Stimulated activated naive CD8-positive, alpha-beta T cell treated with anti-CD3 and anti-CD28 coated beads, Interleukin-15, amount 100 ng/mL, for 72 hours (primary cell): ENCODE measurements around the gene TEX52.
A peak's percentile ranks its signal among the peaks of the same experiment; 100 is the strongest.
"Not testable (repeated sequence)": the region's sequence is repeated elsewhere in the genome, so short reads cannot be mapped to it uniquely, and the experiment has no call there.

Source experiments
- ATAC-seq: fragments of 150-1000 bp; cut with Tn5 transposase; 2 replicates; pipeline ENCODE4 v1.10.0; 2021; ENCODE audit warnings: mild to moderate bottlenecking, moderate library complexity
- DNase-seq, 2 donors: peaks; one replicate each; pipeline ENCODE4 v3.0.0; 2021 to 2022
- H3K27ac Mint-ChIP-seq, 2 donors: one replicate each; pipeline ENCODE4 v1.8.0; 2022; ENCODE audit warnings: mild to moderate bottlenecking in 2 of 2, mixed read lengths in 2 of 2, moderate library complexity in 2 of 2
- H3K27me3 Mint-ChIP-seq: one replicate; pipeline ENCODE4 v1.8.0; 2022; ENCODE audit warnings: mixed read lengths
- H3K4me1 Mint-ChIP-seq: one replicate; pipeline ENCODE4 v1.8.0; 2022; ENCODE audit warnings: mild to moderate bottlenecking, mixed read lengths
- H3K4me3 Mint-ChIP-seq, 2 donors: one replicate each; pipeline ENCODE4 v1.8.0; 2022; ENCODE audit warnings: mild to moderate bottlenecking in 2 of 2, mixed read lengths in 2 of 2, moderate library complexity in 1 of 2
- H3K9me3 Mint-ChIP-seq, 2 donors: one replicate each; pipeline ENCODE4 v1.8.0; 2022; ENCODE audit warnings: mixed read lengths in 2 of 2

TEX52 gene

DNA sequence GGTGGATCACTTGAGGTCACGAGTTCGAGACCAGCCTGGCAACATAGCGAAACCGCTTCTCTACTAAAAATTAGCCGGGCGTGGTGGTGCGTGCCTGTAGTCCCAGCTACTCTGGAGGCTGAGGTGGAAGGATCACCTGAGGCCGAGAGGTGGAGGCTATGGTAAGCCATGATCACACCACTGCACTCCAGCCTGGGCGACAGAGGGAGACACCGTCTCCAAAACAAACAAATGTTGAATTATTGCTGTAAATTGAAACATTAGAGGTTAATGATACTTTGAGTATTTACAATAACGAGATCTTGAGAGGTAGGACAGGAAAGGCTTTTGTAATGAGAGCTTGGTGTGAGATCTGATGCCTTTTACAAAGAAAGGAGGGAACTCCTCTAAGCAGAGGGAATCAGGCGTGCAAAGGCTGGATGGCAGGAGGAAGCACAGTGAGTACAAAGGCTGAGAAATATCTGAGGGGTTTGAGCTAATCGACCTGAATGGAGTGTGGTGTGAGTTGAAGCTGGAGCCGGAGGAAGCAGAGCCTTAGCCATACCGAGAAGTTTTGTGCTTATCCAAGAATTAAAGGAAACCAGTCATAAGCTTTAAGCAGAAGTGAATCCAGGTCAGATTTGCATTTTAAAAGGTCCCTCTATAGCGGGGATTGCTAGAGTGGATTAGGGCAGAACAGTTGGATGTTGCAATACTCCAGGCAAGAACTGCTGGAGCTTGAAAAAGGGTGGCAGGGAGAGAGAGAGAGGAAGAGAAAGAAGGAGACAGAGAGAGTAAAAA is 21.3 kb upstream of the TEX52 start:
- H3K27me3 Mint-ChIP-seq, result no peaks in the 10 kb centered on the region
- peak overlapping the region; percentile 99 for H3K27ac Mint-ChIP-seq
- ATAC-seq (no peak), DNase-seq (no peak)
- peaks cover 32% of the 10 kb centered on the region for H3K4me1 Mint-ChIP-seq
- H3K9me3 Mint-ChIP-seq, result no peaks in the 10 kb centered on the region
- peak overlapping the region; percentile 83 to 99 for H3K4me3 Mint-ChIP-seq

DNA sequence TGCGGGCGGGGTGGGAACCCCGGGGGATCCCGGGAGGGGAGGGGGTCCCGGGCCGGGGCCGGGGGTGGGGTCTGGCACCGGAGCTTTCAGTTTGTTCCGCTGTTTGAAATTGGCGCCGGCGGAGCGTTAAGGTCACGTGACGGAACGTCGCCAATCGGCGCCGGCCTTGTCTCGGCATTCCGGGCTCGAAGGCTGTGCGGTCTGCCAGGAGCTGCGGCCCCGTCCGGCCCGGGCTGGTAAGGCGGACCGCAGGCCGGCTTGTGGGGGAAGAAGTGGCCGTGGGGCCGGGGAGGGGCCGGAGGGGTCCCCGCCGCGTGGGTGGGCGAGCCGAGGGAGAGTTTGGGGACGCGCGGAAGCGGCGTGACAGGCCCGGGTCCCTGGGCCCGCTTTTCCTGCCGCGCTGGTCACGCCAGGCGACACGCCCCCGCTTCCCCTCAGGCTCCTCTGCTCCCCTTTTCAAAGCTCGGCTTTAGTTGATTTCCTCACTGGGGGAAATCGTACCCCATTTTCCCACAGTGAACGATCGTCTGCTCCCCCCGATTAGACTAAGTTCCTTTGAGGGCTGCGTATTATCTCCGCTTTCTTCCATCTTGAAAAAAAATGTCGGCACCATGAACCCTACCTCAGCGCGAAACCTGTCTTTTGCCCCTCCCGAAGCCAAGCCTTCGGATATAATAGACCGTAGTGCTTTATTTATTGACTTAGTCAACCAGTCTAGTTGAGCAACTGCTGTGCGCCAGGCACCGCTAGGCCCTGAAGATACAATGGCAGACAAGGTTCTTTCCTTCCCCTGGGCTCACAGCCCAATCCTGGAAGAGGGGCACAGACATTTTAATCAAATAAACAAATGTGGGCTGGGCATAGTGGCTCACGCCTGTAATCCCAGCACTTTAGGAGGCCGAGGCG is 20.5 kb upstream of the TEX52 start, which contains the start of the genes FOXM1 and RHNO1:
Gene FOXM1, minus strand, starts transcription at position 128 of the 906 bp plus-strand sequence. CDS start 2,696 bp downstream, outside the sequence.
Gene RHNO1, plus strand, starts transcription at position 177 of the 906 bp plus-strand sequence. CDS start 8,144 bp downstream, outside the sequence.
- Mint-ChIP-seq H3K27ac (peak within 1 kb of the TSS; percentile 99), H3K4me3 (peak within 1 kb of the TSS; percentile 97 to 99), H3K9me3 (no peaks in the 10 kb centered on the region), H3K4me1 (peaks cover 32% of the 10 kb centered on the region), H3K27me3 (no peaks in the 10 kb centered on the region)
- DNase-seq, result peak; percentile 82 to 85
- peak; percentile 88 for ATAC-seq

DNA sequence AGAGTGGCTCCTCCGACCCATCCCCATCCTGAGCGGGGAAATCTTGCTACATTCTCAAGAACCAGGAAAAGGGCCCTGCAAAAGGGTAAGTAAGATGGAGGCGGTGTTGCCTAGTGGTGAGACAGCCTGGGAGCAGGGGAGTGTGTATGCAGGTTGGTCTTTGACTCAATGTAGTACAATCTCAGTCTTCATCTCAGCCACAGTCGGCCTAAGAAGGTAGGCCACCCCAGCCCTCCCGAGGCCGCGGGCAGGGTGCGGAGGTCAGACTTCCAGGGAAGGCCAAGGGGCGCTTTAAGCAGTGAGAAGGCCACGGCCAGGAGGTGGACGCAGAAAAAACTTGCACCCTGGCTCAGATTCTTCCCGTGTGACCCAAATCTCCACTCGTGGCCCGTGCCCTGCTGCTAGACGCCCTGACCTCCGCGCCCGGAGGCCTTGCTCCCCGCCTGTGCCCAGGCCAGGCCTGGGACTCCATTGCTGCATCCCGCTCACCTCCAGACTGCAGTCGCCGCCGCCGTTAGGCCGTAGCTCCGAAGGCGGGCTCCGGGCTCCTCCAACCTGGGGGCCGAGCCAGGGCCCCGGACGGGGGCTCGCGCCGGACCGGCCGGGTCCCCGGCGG is 19.7 kb upstream of the TEX52 start:
- H3K27me3 Mint-ChIP-seq, result no peaks in the 10 kb centered on the region
- peak overlapping the region; percentile 97 to 99 for H3K4me3 Mint-ChIP-seq
- no peaks in the 10 kb centered on the region for H3K9me3 Mint-ChIP-seq
- peaks cover 36% of the 10 kb centered on the region for H3K4me1 Mint-ChIP-seq
- peak; percentile 81 for ATAC-seq
- H3K27ac Mint-ChIP-seq, result peak overlapping the region; percentile 97 to 99
- DNase-seq, result peak in 1 of 2 donors; percentile 55

DNA sequence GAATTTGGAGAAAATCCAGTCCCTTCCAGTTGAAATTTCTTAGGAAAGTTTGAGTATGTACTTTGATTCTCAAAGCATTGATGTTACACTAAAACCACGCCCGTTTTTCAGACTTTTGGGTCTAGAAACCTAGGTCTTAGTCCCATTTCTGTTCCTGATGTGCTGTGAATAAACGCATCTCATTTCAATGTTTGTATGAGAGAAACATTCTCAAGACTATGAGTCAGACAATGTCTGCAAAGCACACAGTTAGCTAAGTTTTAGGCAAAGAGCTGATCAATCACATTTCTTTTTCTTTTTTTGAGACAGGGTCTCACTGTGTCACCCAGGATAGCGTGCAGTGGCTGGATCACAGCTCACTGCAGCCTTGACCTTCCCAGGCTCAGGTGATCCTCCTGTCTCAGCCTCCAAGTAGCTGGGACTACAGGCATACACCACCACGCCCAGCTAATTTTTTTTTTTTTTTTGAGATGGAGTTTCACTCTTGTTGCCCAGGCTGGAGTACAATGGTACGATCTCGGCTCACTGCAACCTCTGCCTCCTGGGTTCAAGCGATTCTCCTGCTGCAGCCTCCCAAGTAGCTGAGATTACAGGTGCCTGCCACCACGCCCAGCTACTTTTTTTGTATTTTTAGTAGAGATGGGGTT is 12.3 kb upstream of the TEX52 start:
- not testable (repeated sequence) for H3K4me1 Mint-ChIP-seq, ATAC-seq, H3K27ac Mint-ChIP-seq, H3K4me3 Mint-ChIP-seq, H3K27me3 Mint-ChIP-seq, H3K9me3 Mint-ChIP-seq, DNase-seq

DNA sequence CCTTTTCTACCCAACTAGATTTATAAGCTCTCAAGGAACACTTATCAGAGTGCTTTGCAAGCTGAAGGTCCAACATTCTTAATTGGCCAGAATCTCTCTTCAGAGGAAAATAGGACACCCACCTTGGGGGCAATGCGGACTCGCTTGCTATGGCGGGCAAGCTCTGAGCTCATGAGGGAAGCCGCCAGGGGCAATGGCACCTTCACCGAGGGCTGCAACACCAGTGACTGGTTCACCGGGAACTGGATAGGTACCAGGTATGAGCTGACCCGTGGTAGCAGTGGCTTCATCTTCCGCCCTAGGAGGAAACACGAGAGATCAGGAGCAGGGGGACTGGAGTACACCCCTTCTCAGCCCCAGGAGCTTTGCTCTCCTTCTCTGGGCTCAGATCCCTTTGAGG is 7.4 kb upstream of the TEX52 start:
- Mint-ChIP-seq H3K4me3 (no peak overlapping the region), H3K9me3 (no peaks in the 10 kb centered on the region), H3K27ac (no peak overlapping the region), H3K4me1 (peaks cover 5% of the 10 kb centered on the region), H3K27me3 (no peaks in the 10 kb centered on the region)
- ATAC-seq, result no peak
- no peak for DNase-seq

DNA sequence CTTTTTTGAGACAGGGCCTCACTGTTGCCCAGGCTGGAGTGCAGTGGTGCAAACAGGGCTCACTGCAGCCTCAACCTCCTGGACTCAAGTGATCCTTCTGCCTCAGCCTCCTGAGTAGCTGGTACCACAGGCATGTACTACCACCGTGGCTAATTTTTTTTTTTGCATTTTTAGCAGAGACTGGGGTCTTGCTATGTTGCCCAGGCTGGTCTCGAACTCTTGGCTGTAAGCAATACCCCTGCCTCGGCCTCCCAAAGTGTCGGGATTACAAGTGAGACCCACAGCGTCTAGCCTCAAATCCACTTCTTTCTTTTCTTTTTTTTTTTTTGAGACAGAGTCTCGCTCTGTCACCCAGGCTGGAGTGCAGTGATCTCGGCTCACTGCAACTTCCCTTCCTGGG is 6.6 kb upstream of the TEX52 start:
- not testable (repeated sequence) for H3K27me3 Mint-ChIP-seq, H3K4me1 Mint-ChIP-seq, DNase-seq, ATAC-seq, H3K9me3 Mint-ChIP-seq, H3K4me3 Mint-ChIP-seq
- H3K27ac Mint-ChIP-seq, result peak overlapping the region in 1 of 2 donors; percentile 15

DNA sequence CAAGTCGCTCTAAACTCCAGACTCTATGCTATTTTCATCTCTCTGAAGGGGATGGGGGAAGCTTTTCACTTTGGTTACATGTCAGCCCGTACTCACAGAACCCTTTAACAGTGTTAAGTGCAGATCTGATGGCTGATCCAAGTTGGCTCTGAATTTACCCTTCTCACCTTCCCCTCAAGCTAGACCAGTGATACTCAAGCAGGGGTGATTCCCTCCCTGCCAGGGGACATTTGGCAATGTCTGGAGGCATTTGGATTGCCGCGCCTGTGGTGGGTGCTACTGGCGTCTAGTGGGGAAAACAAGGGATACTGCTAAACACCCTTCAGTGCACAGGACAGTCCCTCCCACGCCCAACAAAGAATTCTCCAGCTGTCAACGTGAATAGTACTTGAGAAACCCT is 6.0 kb upstream of the TEX52 start:
- Mint-ChIP-seq H3K27ac (no peak overlapping the region), H3K4me1 (no peaks in the 10 kb centered on the region), H3K27me3 (no peaks in the 10 kb centered on the region), H3K9me3 (no peaks in the 10 kb centered on the region), H3K4me3 (no peak overlapping the region)
- ATAC-seq, result no peak
- DNase-seq, result no peak

DNA sequence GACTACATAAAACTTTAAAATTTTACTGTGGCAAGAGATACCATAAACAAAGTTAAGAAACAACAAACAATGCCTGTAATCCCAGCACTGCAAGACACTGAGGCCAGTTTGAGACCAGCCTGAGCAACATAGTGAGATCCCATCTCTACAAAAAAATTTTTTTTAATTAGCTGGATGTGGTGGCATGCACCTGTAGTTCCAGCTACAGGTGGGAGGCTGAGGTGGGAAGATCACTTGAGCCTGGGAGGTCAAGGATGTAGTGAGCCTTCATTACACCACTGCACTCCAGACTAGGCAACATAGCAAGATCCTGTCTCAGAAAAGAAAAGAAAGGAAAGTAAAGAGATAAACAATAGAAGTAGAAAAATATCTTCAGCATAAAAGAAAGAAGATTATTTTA is 3.3 kb upstream of the TEX52 start:
- Mint-ChIP-seq H3K27me3 (no peaks in the 10 kb centered on the region), H3K4me1 (no peaks in the 10 kb centered on the region), H3K4me3 (no peak overlapping the region), H3K9me3 (no peaks in the 10 kb centered on the region), H3K27ac (peak overlapping the region in 1 of 2 donors; percentile 4)
- ATAC-seq (no peak), DNase-seq (no peak)

DNA sequence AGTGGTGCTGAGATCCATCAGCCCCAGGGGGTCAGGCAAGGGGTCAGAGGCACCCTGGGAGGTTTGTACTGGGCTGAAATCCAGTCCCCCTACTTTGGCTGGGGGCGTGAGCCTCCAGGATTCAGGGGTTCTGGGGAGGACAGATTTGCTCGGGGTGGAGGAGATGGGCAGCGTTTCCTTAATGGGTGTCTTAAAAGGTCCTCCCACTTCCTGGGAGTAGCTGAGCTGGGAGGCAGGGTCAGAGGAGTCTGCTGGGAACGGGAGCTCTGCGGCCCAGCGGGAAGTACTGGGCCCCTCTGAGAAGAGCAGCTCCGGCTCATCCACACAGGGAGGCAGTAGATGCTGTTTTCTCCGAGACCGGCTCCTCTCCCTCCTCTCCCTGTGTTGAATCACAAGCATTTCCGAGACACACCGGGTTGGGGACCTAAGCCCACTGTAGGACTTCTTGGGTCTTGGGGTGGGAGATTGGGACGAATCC is 2.1 kb upstream of the TEX52 start:
- Mint-ChIP-seq H3K27ac (peak overlapping the region in 1 of 2 donors; percentile 59), H3K27me3 (no peaks in the 10 kb centered on the region), H3K9me3 (no peaks in the 10 kb centered on the region), H3K4me1 (no peaks in the 10 kb centered on the region), H3K4me3 (no peak overlapping the region)
- ATAC-seq (no peak), DNase-seq (no peak)

DNA sequence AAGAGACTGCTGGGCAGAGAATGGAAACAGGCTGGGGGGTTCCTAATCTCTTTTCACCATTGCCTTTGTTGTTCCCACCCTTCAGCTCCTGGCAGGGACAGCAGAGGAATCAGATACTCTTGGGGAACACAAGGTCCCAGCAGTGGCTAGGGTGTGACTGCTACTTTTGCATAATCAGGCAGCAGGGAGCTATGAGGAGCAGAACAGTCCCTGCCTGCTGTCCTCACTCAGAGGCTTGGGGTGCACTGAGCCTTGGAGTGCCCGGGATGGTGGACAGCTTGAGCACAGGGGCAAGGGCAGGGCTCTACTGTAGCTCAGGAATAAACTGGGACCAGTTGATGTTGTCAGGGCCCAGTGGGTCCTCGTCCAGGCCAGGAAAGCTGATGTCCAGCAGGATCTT is 1.5 kb upstream of the TEX52 start:
- ATAC-seq, result no peak
- no peak overlapping the region for H3K4me3 Mint-ChIP-seq
- no peaks in the 10 kb centered on the region for H3K9me3 Mint-ChIP-seq
- DNase-seq, result no peak
- H3K27ac Mint-ChIP-seq, result no peak overlapping the region
- H3K4me1 Mint-ChIP-seq, result no peaks in the 10 kb centered on the region
- no peaks in the 10 kb centered on the region for H3K27me3 Mint-ChIP-seq

DNA sequence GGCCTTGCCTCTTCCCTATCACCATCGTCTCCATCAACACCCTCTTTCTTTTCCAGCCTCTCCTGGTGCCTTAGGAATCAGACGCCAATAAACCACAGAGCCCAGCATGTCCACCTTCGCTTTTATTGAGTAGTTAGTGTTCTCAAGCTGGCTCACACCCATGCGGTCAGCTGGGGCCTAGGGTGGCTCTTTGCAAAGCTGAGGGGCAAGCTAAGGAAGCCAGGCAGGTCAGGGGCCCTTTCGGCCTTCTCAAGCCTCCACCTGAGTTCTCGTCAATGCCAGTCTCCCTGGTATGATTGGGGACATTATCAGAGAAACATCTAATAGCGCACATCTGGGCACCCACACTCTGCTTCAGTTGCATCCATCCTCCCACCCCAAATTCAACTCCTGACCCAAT is 737 bp upstream of the TEX52 start:
- Mint-ChIP-seq H3K9me3 (no peaks in the 10 kb centered on the region), H3K4me3 (no peak overlapping the region), H3K27me3 (no peaks in the 10 kb centered on the region), H3K27ac (peak overlapping the region in 1 of 2 donors; percentile 54), H3K4me1 (no peaks in the 10 kb centered on the region)
- no peak for ATAC-seq
- no peak for DNase-seq

DNA sequence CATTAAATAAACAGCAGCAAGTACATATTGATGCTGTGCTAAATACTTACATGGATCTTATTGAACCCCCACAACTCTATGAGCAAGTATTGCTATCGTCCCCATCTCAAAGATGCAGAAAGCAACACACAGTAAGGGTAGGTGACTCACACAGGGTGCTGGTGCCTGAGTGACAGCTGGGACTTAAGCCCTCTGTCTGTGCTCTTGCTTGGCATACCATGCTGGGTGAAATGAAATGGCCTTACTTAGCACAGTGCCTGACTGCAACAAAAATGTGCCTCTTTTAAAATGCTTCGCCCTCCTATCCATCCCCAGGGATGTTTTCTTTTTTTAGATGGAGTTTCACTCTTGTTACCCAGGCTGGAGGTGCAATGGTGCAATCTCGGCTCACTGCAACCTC is 788 bp downstream of the TEX52 start:
- ATAC-seq, result peak; percentile 49
- H3K9me3 Mint-ChIP-seq, result no peaks in the 10 kb centered on the region
- no peaks in the 10 kb centered on the region for H3K4me1 Mint-ChIP-seq
- DNase-seq, result no peak
- H3K4me3 Mint-ChIP-seq, result no peak overlapping the region
- peak overlapping the region; percentile 4 to 83 for H3K27ac Mint-ChIP-seq
- H3K27me3 Mint-ChIP-seq, result no peaks in the 10 kb centered on the region

DNA sequence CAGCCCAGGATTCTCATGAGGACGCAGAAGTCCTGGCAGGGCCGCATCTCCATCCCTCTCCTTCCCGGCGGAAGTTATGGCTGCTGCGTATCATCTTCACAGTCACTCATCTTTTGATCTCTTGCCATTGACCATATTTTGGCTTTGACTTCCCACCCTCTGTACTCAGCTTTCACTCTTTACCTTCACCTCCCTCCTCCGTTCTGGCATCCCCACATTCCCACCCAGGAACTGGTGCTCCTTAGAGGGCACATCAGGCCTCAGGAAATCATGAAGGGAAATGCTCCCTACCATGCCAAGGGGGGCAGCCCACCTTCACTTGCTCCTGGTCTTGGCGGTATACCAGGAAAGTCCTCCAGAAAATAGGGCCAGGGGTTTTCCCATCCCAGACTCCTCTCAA is 1.3 kb downstream of the TEX52 start:
- H3K4me1 Mint-ChIP-seq, result no peaks in the 10 kb centered on the region
- no peaks in the 10 kb centered on the region for H3K27me3 Mint-ChIP-seq
- ATAC-seq (no peak), DNase-seq (no peak)
- H3K4me3 Mint-ChIP-seq, result no peak overlapping the region
- H3K27ac Mint-ChIP-seq, result peak overlapping the region in 1 of 2 donors; percentile 83
- no peaks in the 10 kb centered on the region for H3K9me3 Mint-ChIP-seq

DNA sequence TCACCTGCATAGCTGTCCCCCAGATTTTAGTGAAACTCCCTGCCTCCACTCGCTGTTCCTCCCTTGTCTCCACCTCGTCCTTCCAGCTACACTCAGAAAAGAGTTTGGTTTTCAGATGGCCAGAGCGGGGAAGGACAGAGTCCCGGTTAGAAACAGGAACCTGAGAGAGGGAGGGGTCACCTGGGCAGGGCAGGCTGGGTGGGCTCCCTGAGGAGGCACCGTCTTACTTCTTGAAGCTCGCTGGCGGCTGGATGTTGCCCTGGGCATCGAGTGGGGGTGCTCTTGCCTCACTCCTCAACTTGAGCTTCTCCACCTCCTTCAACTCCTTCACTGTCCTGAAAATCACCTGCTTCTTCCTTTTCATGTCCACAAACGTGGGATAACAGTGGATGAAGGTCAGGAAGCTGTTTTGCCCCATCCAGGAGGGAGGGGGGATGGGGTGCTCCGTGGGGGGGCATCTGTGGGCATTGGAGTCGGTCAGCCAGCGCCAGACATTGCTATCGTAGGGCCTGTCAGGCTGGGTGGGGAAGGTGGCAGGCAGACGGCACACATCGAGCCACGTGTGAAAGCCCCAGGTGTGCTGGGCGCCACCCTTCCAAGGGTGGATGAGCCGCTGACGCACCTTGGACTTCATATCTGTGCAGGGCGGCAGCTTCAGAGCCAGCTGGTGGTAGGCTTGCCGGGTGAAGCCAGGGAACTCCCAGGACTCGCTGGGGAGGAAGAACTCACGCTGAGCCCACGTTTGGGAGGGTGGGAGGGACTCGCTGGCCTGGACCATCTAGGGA is 2.0 kb downstream of the TEX52 start:
- DNase-seq, result no peak
- Mint-ChIP-seq H3K27me3 (no peaks in the 10 kb centered on the region), H3K4me1 (no peaks in the 10 kb centered on the region), H3K9me3 (no peaks in the 10 kb centered on the region), H3K27ac (peak overlapping the region in 1 of 2 donors; percentile 56), H3K4me3 (no peak overlapping the region)
- no peak for ATAC-seq
